Measurements from ENCODE around the gene TFIP11.

DNA sequence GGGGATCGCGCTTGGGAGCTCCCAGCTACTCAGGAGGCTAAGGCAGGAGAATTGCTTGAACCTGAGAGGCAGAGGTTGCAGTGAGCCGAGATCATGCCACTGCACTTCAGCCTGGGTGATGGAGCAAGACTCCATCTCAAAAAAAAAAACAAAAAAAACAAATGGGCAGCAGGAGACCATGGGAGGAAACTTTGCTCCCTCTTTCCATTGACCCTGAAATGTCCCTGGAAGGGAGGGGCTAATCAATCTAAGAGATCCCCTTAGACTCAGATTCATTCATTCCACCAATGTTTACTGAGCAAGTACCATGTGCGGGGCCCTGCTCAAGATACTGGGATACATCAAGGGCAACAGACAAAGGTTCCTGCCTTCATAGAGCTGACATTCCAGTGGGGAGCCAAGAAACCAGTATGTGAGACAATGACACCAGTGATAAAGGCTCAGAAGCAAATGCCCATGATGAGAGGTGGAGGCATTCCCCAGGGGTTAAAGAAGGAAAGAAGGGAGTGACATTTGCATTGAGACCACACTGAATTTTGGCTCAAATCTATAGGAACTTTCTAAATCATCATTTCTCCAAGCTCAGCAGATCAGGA, 37.7 kb upstream of the TFIP11 start:
- TF ChIP-seq, protein P1, sequence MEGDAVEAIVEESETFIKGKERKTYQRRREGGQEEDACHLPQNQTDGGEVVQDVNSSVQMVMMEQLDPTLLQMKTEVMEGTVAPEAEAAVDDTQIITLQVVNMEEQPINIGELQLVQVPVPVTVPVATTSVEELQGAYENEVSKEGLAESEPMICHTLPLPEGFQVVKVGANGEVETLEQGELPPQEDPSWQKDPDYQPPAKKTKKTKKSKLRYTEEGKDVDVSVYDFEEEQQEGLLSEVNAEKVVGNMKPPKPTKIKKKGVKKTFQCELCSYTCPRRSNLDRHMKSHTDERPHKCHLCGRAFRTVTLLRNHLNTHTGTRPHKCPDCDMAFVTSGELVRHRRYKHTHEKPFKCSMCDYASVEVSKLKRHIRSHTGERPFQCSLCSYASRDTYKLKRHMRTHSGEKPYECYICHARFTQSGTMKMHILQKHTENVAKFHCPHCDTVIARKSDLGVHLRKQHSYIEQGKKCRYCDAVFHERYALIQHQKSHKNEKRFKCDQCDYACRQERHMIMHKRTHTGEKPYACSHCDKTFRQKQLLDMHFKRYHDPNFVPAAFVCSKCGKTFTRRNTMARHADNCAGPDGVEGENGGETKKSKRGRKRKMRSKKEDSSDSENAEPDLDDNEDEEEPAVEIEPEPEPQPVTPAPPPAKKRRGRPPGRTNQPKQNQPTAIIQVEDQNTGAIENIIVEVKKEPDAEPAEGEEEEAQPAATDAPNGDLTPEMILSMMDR (IDR thresholded peaks at IDR 0.05): no peak
- no peak for TF ChIP-seq POLR2A (IDR thresholded peaks at IDR 0.05)
